HepG2 (cell line): Measurements from ENCODE around the gene USB1. TPM values are rescaled to one million over a fixed set of nuclear protein-coding genes. Genes with fewer than 3 reads are reported as not detected.

Experiments used
- ATAC-seq: fragments of 200-7000 bp; cut with Tn5 transposase; 3 replicates; pipeline ENCODE4 v1.9.1; 2020; ENCODE audit warnings: mild to moderate bottlenecking, moderate library complexity
- BruUV-seq: library from RNA; stranded (reverse); fragments of 400-500 nt; replicated peaks from 2 replicates; lab custom pipeline; 2021; lab: Mats Ljungman, UMichigan
- CTCF ChIA-PET: fragments of 300-600 bp; formaldehyde crosslinking; extraction: SDS; loops from one replicate; lab custom pipeline; 2021; ENCODE audit warnings: low total read pairs, inconsistent platforms, low intra/inter-chr PET ratio; lab: Yijun Ruan, JAX
- POLR2A ChIA-PET: fragments of 350-600 bp; sonication (Branson Sonifier 250); formaldehyde crosslinking; loops from one replicate; lab custom pipeline; 2020; ENCODE audit warnings: antibody characterized with exemption, inconsistent platforms; lab: Yijun Ruan, JAX
- DNase-seq: peaks from one replicate; pipeline ENCODE4 v3.0.0-alpha.2; 2015; ENCODE audit warnings: low spot score
- FAIRE-seq: peaks from 3 replicates; lab custom pipeline; 2011; peaks lifted over from hg19 to GRCh38; lab: Jason Lieb, UNC
- H2AFZ ChIP-seq: one replicate; pipeline ENCODE4 v1.6.1; 2011; ENCODE audit warnings: low read length, inconsistent platforms
- H3K27ac ChIP-seq: fragments of 300-600 bp; 3 replicates; pipeline ENCODE4 v1.8.0; 2011; ENCODE audit warnings: mixed run types, mild to moderate bottlenecking, mixed read lengths, low read length, inconsistent platforms; ENCODE audit not compliant: insufficient read depth; ENCODE audit errors: extremely low read length
- H3K27me3 ChIP-seq, 2 experiments: fragments of 200-600 bp in 1 of 2; 2 replicates in 1 of 2; 3 replicates in 1 of 2; pipeline versions ENCODE4 v1.6.0 to v1.8.0; 2011; ENCODE audit warnings: low read length in 2 of 2, mild to moderate bottlenecking in 2 of 2, moderate library complexity in 2 of 2, inconsistent platforms in 1 of 2; ENCODE audit not compliant: insufficient read depth in 2 of 2, control insufficient read depth in 1 of 2
- H3K36me3 ChIP-seq, 2 experiments: fragments of 200-600 bp in 1 of 2; replicated peaks in 1 of 2; 2 replicates in 1 of 2; 3 replicates in 1 of 2; pipeline versions ENCODE4 v1.5.1 to v1.8.0; 2011; ENCODE audit warnings: low read length in 2 of 2, inconsistent platforms in 1 of 2; ENCODE audit not compliant: insufficient read depth in 2 of 2, control insufficient read depth in 1 of 2
- H3K4me1 ChIP-seq: 2 replicates; pipeline ENCODE4 v1.5.1; 2012; ENCODE audit warnings: low read length, inconsistent platforms; ENCODE audit not compliant: insufficient read depth
- H3K4me2 ChIP-seq: 2 replicates; pipeline ENCODE4 v1.6.0; 2011; ENCODE audit warnings: low read depth, low read length, inconsistent platforms
- H3K4me3 ChIP-seq, 3 experiments: fragments of 200-600 bp in 1 of 3; sonication (generic), shearing (Covaris generic) in 1 of 3; replicated peaks in 1 of 3; 2 replicates each; pipeline ENCODE4 v1.5.1; 2011 to 2016; ENCODE audit warnings: low read length in 3 of 3, inconsistent platforms in 2 of 3, low read depth in 2 of 3, mild to moderate bottlenecking in 2 of 3, control low read depth in 1 of 3, mixed read lengths in 1 of 3; ENCODE audit not compliant: insufficient read depth in 1 of 3
- H3K79me2 ChIP-seq: one replicate; pipeline ENCODE4 v1.6.1; 2011; ENCODE audit warnings: low read length, inconsistent platforms; ENCODE audit not compliant: insufficient read depth
- H3K9ac ChIP-seq: 2 replicates; pipeline ENCODE4 v1.6.0; 2011; ENCODE audit warnings: mild to moderate bottlenecking, low read depth, low read length, inconsistent platforms; ENCODE audit not compliant: insufficient read depth
- H3K9me3 ChIP-seq: 2 replicates; pipeline ENCODE4 v1.5.1; 2012; ENCODE audit warnings: mild to moderate bottlenecking, low read length
- H4K20me1 ChIP-seq: 2 replicates; pipeline ENCODE4 v1.6.0; 2011; ENCODE audit warnings: inconsistent platforms, mild to moderate bottlenecking, low read length, moderate library complexity; ENCODE audit not compliant: insufficient read depth
- CBX2 ChIP-seq, 2 experiments: fragments of 200-600 bp in 1 of 2; sonication (generic); formaldehyde crosslinking in 1 of 2; IDR thresholded peaks; 2 replicates each; pipeline versions ENCODE4 v1.7.0 to v1.8.1; 2018 to 2022; ENCODE audit warnings: low read depth in 2 of 2, low read length in 1 of 2, mild to moderate bottlenecking in 1 of 2, missing genetic modification reagents in 1 of 2
- HNF1B ChIP-seq: sonication (generic); formaldehyde crosslinking; IDR thresholded peaks from 2 replicates; pipeline ENCODE4 v1.5.1; 2020; ENCODE audit warnings: mild to moderate bottlenecking, moderate library complexity, missing genetic modification reagents
- PHF5A ChIP-seq: IDR thresholded peaks from one replicate; pipeline ENCODE4 v1.6.1; 2018; ENCODE audit warnings: low read depth, missing genetic modification reagents; ENCODE audit not compliant: unreplicated experiment
- ZNF143 ChIP-seq: sonication (generic); formaldehyde crosslinking; IDR thresholded peaks from 2 replicates; pipeline ENCODE4 v1.4.0; 2020; ENCODE audit warnings: missing genetic modification reagents
- ZNF280D ChIP-seq: sonication (generic); formaldehyde crosslinking; IDR thresholded peaks from 2 replicates; pipeline ENCODE4 v1.5.1; 2020; ENCODE audit warnings: mild to moderate bottlenecking, missing genetic modification reagents
- WGBS: methylation state at CpG from one replicate; pipeline ENCODE4 v1.1.6; 2017; ENCODE audit warnings: low lambda C conversion rate; 5-methylcytosine and 5-hydroxymethylcytosine counted together
- in situ Hi-C: cut with HindIII; loops from 2 replicates; pipeline ENCODE4 v1.10.0; 2017; ENCODE audit warnings: low pct_unique_long_range_greater_than_20kb; ENCODE audit not compliant: extremely low pct_ligation_motif_present
- intact Hi-C: fragments of 100-400 bp; cut with micrococcal nuclease; formaldehyde crosslinking; loops from one replicate; pipeline ENCODE4 v1.10.0; 2022; ENCODE audit not compliant: unreplicated experiment
- polyA plus RNA-seq, 8 experiments: library from polyadenylated mRNA; depleted of rRNA in 3 of 8; stranded (reverse) in 7 of 8; unstranded in 1 of 8; fragments of >200 nt; fragmentation: Illumina TruSeq in 4 of 8; extraction: Trizol in 4 of 8; gene quantifications; 2 replicates each; pipeline versions ENCODE4 v1.2.1 to v1.2.3, GENCODE V29; 2011 to 2016; ENCODE audit warnings: low read depth in 4 of 8, missing spikeins in 1 of 8, mixed read lengths in 1 of 8; ENCODE audit not compliant: insufficient read depth in 1 of 8
- total RNA-seq, 5 experiments: library from RNA; depleted of rRNA; stranded (reverse); fragments of >200 nt; fragmentation: Illumina TruSeq; extraction: Trizol; gene quantifications; 2 replicates each; pipeline ENCODE4 v1.2.3, GENCODE V29; 2016; ENCODE audit warnings: low read depth in 1 of 5
- TF ChIP-seq, protein P1 (sequence below): sonication (generic); formaldehyde crosslinking; IDR thresholded peaks from 2 replicates; pipeline ENCODE4 v1.8.1; 2023; ENCODE audit warnings: missing genetic modification reagents, mild to moderate bottlenecking, borderline replicate concordance

Gene USB1
- total and polyA plus RNA-seq, 2 of the 13 experiments (the other 11 are each of a cell fraction or from before 2014, with no cell fraction given): 16.7 to 65.4 TPM

GRCh38 chr16:57959121-57959520 is 42.1 kb upstream of the USB1 start (continued):
- TF ChIP-seq ZNF280D (CRISPR knock-in tag): no peak
- TF ChIP-seq ZNF143 (CRISPR knock-in tag): no peak
- TF ChIP-seq, protein P1, sequence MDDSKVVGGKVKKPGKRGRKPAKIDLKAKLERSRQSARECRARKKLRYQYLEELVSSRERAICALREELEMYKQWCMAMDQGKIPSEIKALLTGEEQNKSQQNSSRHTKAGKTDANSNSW (CRISPR knock-in tag): no peak

DNA sequence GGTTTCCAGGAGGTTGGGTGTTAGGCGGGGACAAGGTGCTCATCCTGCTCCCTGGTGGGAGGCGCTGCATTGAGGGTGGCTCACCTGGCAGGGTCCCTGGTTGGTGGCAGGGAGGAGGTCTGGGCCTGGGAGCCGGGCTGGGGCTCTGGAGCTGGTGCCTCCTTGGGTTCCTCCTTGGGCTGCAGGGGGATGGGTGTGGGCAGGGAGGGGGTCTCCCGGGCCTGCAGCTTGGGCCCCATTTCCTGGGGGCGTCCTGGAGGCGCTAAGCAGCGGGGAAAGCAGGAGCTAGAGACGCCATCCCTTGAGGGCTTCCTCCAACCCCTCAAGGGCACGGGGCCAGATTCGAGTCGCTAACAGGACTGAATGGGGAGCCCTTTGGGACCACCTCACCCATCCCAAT is 41.4 kb upstream of the USB1 start:
- Histone ChIP-seq H2AFZ (no peak overlapping the region), H3K36me3 (no peaks in the 10 kb centered on the region), H3K4me3 (no peak overlapping the region), H3K9me3 (no peaks in the 10 kb centered on the region), H3K9ac (no peak overlapping the region), H3K4me2 (no peak overlapping the region), H4K20me1 (no peaks in the 10 kb centered on the region), H3K4me1 (peaks cover 30% of the 10 kb centered on the region), H3K27ac (no peak overlapping the region), H3K79me2 (no peaks in the 10 kb centered on the region), H3K27me3 (peaks cover 8 to 70% of the 10 kb centered on the region in 2 experiments; a peak in 4 of 5 replicates)
- intact Hi-C loops: no loop called here
- ATAC-seq: no peak
- ChIA-PET POLR2A (no interaction called here), CTCF (no interaction called here)
- in situ Hi-C loops: no loop called here
- no TSS peak for BruUV-seq
- TF ChIP-seq PHF5A (CRISPR knock-in tag) (no peak), CBX2 (IDR thresholded peaks at IDR 0.05; ENCODE audit: low read depth, low read length) (no peak), CBX2 (CRISPR knock-in tag; IDR thresholded peaks at IDR 0.05; ENCODE audit: low read depth) (no peak), HNF1B (CRISPR knock-in tag) (no peak)
- no peak for DNase-seq
- WGBS: 50% methylated on average over 8 of the region's 11 CpGs
- no peak for FAIRE-seq
